Measurements from ENCODE around the gene TFR2. TPM values are rescaled to one million over a fixed set of nuclear protein-coding genes. Genes with fewer than 3 reads are reported as not detected.

Gene TFR2
- total and polyA plus RNA-seq, 2 of the 13 experiments (the other 11 are each of a cell fraction or from before 2014, with no cell fraction given): 36.9 to 64.2 TPM

DNA sequence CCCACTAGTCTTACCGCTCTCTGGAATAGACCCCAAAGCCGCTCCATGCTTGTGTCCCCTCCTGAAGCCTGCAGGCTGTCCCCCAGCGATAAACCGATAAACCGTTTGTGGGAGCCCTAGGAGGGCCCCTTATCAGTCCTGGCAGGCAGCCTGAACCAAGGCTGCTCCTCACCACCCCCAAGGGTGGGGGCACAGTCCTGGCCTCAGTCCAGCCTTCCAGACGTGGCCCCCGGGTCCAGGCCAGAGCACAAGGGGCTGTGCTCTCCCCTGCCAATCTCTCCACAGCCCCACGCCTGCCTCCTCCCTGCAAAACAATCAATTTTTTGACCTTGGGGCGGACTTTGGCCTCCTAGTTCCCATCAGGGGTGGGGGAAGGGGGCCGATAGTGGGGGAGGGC lies at the start of gene TFR2 (continued):
- TF ChIP-seq, protein P1, sequence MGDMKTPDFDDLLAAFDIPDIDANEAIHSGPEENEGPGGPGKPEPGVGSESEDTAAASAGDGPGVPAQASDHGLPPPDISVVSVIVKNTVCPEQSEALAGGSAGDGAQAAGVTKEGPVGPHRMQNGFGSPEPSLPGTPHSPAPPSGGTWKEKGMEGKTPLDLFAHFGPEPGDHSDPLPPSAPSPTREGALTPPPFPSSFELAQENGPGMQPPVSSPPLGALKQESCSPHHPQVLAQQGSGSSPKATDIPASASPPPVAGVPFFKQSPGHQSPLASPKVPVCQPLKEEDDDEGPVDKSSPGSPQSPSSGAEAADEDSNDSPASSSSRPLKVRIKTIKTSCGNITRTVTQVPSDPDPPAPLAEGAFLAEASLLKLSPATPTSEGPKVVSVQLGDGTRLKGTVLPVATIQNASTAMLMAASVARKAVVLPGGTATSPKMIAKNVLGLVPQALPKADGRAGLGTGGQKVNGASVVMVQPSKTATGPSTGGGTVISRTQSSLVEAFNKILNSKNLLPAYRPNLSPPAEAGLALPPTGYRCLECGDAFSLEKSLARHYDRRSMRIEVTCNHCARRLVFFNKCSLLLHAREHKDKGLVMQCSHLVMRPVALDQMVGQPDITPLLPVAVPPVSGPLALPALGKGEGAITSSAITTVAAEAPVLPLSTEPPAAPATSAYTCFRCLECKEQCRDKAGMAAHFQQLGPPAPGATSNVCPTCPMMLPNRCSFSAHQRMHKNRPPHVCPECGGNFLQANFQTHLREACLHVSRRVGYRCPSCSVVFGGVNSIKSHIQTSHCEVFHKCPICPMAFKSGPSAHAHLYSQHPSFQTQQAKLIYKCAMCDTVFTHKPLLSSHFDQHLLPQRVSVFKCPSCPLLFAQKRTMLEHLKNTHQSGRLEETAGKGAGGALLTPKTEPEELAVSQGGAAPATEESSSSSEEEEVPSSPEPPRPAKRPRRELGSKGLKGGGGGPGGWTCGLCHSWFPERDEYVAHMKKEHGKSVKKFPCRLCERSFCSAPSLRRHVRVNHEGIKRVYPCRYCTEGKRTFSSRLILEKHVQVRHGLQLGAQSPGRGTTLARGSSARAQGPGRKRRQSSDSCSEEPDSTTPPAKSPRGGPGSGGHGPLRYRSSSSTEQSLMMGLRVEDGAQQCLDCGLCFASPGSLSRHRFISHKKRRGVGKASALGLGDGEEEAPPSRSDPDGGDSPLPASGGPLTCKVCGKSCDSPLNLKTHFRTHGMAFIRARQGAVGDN (CRISPR knock-in tag; IDR thresholded peaks at IDR 0.05): peak; percentile 56; the same call in 1 of the 2 replicates
- TF ChIP-seq, protein P2, sequence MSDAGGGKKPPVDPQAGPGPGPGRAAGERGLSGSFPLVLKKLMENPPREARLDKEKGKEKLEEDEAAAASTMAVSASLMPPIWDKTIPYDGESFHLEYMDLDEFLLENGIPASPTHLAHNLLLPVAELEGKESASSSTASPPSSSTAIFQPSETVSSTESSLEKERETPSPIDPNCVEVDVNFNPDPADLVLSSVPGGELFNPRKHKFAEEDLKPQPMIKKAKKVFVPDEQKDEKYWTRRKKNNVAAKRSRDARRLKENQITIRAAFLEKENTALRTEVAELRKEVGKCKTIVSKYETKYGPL (CRISPR knock-in tag; IDR thresholded peaks at IDR 0.05): no peak
- TF ChIP-seq ZNF891 (CRISPR knock-in tag; IDR thresholded peaks at IDR 0.05) (no peak), ZNF75D (CRISPR knock-in tag; IDR thresholded peaks at IDR 0.05; ENCODE audit: borderline replicate concordance) (no peak), BCL6 (CRISPR knock-in tag; IDR thresholded peaks at IDR 0.05) (0 out of 2 replicates have a peak, but pooled peaks have one; percentile 47), ZFP1 (CRISPR knock-in tag; IDR thresholded peaks at IDR 0.05) (no peak), KDM3A (CRISPR knock-in tag; IDR thresholded peaks at IDR 0.05; ENCODE audit: low read depth) (peak; percentile 57), HNRNPUL1 (IDR thresholded peaks at IDR 0.05; ENCODE audit: low read depth, low read length) (no peak), NFIC (IDR thresholded peaks at IDR 0.05; ENCODE audit: low read length) (no peak), HMG20A (CRISPR knock-in tag; IDR thresholded peaks at IDR 0.05; ENCODE audit: borderline replicate concordance) (peak; percentile 41; the same call in 1 of the 2 replicates), MLLT10 (CRISPR knock-in tag; IDR thresholded peaks at IDR 0.05) (no peak)
